Activated B cell treated with CpG ODN at 0.5 μM for 24 hours (primary cell): Measurements from ENCODE around the gene MT1B. TPM values are rescaled to one million over a fixed set of nuclear protein-coding genes. Genes with fewer than 3 reads are reported as not detected.
"Not testable (repeated sequence)": the region's sequence is repeated elsewhere in the genome, so short reads cannot be mapped to it uniquely, and the experiment has no call there.

ENCODE experiments used
- ATAC-seq: fragments of 200-7000 bp; cut with Tn5 transposase; one replicate; pipeline ENCODE4 v1.10.0; 2021; ENCODE audit warnings: low read depth, mild to moderate bottlenecking, moderate library complexity
- CTCF ChIA-PET: fragments of 350-600 bp; sonication (Branson Sonifier 250); formaldehyde crosslinking; loops from one replicate; lab custom pipeline; 2021; ENCODE audit warnings: antibody characterized with exemption; lab: Charles Lee
- POLR2A ChIA-PET: fragments of 350-600 bp; sonication (Branson Sonifier 250); formaldehyde crosslinking; loops from one replicate; lab custom pipeline; 2021; ENCODE audit warnings: antibody characterized with exemption; lab: Charles Lee
- DNase-seq: peaks from one replicate; pipeline ENCODE4 v3.0.0; 2022
- H3K27ac Mint-ChIP-seq: one replicate; pipeline ENCODE4 v1.8.0; 2020; ENCODE audit warnings: mixed read lengths
- H3K27me3 Mint-ChIP-seq: one replicate; pipeline ENCODE4 v1.8.0; 2021; ENCODE audit warnings: mixed read lengths
- H3K36me3 Mint-ChIP-seq: one replicate; pipeline ENCODE4 v1.8.0; 2021; ENCODE audit warnings: low read depth, mixed read lengths
- H3K4me1 Mint-ChIP-seq: one replicate; pipeline ENCODE4 v1.8.0; 2021; ENCODE audit warnings: mixed read lengths
- H3K4me3 Mint-ChIP-seq: one replicate; pipeline ENCODE4 v1.8.0; 2020; ENCODE audit warnings: mild to moderate bottlenecking, mixed read lengths
- H3K9me3 Mint-ChIP-seq: one replicate; pipeline ENCODE4 v1.8.0; 2020; ENCODE audit warnings: mixed read lengths
- intact Hi-C: fragments of 100-400 bp; cut with micrococcal nuclease; formaldehyde crosslinking; loops from one replicate; pipeline ENCODE4 v1.15.1; 2024
- total RNA-seq: library from RNA; stranded (reverse); gene quantifications from 2 replicates; pipeline ENCODE4 v1.2.3, GENCODE V29; 2022
- TF ChIP-seq, protein P1 (sequence below): fragments of 200-600 bp; IDR thresholded peaks from one replicate; pipeline ENCODE4 v1.8.0; 2022; ENCODE audit warnings: antibody characterized with exemption, mild to moderate bottlenecking

The MT1B gene
- total RNA-seq, 1 donor from 2014 or later = not detected

DNA sequence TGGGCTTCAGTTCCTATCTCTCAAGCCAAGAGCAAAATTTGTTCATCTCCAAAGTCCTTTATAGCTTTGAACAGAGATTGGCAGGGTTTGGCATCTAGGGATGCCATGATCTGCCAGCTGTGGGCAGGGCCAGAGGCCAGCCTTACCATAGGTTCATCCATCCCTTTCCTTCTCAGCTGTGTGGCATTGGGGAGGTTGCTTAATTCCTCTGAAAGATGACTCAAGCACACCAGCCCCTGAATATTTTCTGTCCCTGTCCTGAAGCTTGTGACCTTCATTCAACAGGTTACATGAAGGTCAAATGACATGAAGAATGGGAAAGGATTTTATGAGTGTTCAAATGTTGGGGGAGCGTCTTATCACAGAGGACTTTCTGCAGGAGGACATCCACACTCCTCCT is 12.8 kb downstream of the MT1B start:
- Mint-ChIP-seq H3K9me3 (no peaks in the 10 kb centered on the region), H3K36me3 (no peaks in the 10 kb centered on the region), H3K27ac (no peak overlapping the region), H3K4me1 (peaks cover 13% of the 10 kb centered on the region), H3K27me3 (peaks cover 68% of the 10 kb centered on the region), H3K4me3 (no peak overlapping the region)
- CTCF ChIA-PET = no interaction called here
- intact Hi-C loops = no loop called here
- TF ChIP-seq, protein P1, sequence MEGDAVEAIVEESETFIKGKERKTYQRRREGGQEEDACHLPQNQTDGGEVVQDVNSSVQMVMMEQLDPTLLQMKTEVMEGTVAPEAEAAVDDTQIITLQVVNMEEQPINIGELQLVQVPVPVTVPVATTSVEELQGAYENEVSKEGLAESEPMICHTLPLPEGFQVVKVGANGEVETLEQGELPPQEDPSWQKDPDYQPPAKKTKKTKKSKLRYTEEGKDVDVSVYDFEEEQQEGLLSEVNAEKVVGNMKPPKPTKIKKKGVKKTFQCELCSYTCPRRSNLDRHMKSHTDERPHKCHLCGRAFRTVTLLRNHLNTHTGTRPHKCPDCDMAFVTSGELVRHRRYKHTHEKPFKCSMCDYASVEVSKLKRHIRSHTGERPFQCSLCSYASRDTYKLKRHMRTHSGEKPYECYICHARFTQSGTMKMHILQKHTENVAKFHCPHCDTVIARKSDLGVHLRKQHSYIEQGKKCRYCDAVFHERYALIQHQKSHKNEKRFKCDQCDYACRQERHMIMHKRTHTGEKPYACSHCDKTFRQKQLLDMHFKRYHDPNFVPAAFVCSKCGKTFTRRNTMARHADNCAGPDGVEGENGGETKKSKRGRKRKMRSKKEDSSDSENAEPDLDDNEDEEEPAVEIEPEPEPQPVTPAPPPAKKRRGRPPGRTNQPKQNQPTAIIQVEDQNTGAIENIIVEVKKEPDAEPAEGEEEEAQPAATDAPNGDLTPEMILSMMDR = no peak
- POLR2A ChIA-PET = no interaction called here
- DNase-seq (no peak), ATAC-seq (no peak)

GRCh38 chr16:56665286-56666261 is 13.9 kb downstream of the MT1B start:
- CTCF ChIA-PET, H3K4me3 Mint-ChIP-seq, POLR2A ChIA-PET, H3K27ac Mint-ChIP-seq, intact Hi-C loops, DNase-seq, H3K36me3 Mint-ChIP-seq, H3K9me3 Mint-ChIP-seq, ATAC-seq: not testable (repeated sequence)
- Mint-ChIP-seq H3K4me1 (peaks cover 15% of the 10 kb centered on the region), H3K27me3 (peaks cover 79% of the 10 kb centered on the region)

GRCh38 chr16:56667581-56668571 is 16.2 kb downstream of the MT1B start, which contains the start of gene MT1G:
MT1G (minus strand) TSS chr16:56668065; CDS start chr16:56667993, 72 bp downstream.
- H3K27me3 Mint-ChIP-seq = peaks cover 77% of the 10 kb centered on the region
- ChIA-PET CTCF (interaction anchor here (0.8 kb wide), 1 partner anchor 34 kb away, joined by 3 read pairs; no protein-coding TSS in a partner anchor), POLR2A (no interaction called here)
- H3K36me3 Mint-ChIP-seq = no peaks in the 10 kb centered on the region
- H3K9me3 Mint-ChIP-seq = no peaks in the 10 kb centered on the region
- TF ChIP-seq, protein P1 = no peak
- no peak within 1 kb of the TSS for H3K4me3 Mint-ChIP-seq
- H3K27ac Mint-ChIP-seq = no peak within 1 kb of the TSS
- intact Hi-C loops = no loop called here
- H3K4me1 Mint-ChIP-seq = peaks cover 6% of the 10 kb centered on the region
- no peak for ATAC-seq
- no peak for DNase-seq

GRCh38 chr16:56669005-56669839 is 17.5 kb downstream of the MT1B start, which contains the start of gene MT1H:
MT1H (plus strand) TSS chr16:56669814; CDS start chr16:56669885, 71 bp downstream.
- intact Hi-C loops = no loop called here
- no peaks in the 10 kb centered on the region for H3K36me3 Mint-ChIP-seq
- H3K4me1 Mint-ChIP-seq = peaks cover 2% of the 10 kb centered on the region

More at GRCh38 chr16:56669005-56669839, 17.5 kb downstream of the MT1B start, which contains the start of gene MT1H:
- H3K27me3 Mint-ChIP-seq = peaks cover 79% of the 10 kb centered on the region
- H3K27ac Mint-ChIP-seq = no peak within 1 kb of the TSS
- no peaks in the 10 kb centered on the region for H3K9me3 Mint-ChIP-seq
- CTCF ChIA-PET = interaction anchor here (0.9 kb wide), 1 partner anchor 33 kb away, joined by 3 read pairs; no protein-coding TSS in a partner anchor
- DNase-seq (no peak), ATAC-seq (no peak)
- peak within 1 kb of the TSS; percentile 40 for H3K4me3 Mint-ChIP-seq
- TF ChIP-seq, protein P1 = no peak
- POLR2A ChIA-PET = no interaction called here
